A673 (cell line): ENCODE measurements around the gene FHIT. TPM values are rescaled to one million over a fixed set of nuclear protein-coding genes. Genes with fewer than 3 reads are reported as not detected.

ENCODE experiments used
- BruUV-seq: library from RNA; stranded (reverse); fragments of 400-500 nt; replicated peaks from 2 replicates; lab custom pipeline; 2021; lab: Mats Ljungman, UMichigan
- CTCF ChIA-PET: fragments of 300-600 bp; sonication (Branson Sonifier 250); formaldehyde crosslinking; loops from one replicate; lab custom pipeline; 2022; ENCODE audit warnings: antibody characterized with exemption; lab: Charles Lee
- POLR2A ChIA-PET: fragments of 300-600 bp; sonication (Branson Sonifier 250); formaldehyde crosslinking; loops from one replicate; lab custom pipeline; 2022; ENCODE audit warnings: antibody characterized with exemption; ENCODE audit not compliant: low non-redundant PET; lab: Charles Lee
- DNase-seq: peaks from one replicate; pipeline ENCODE4 v3.0.0-alpha.2; 2015; ENCODE audit warnings: low spot score
- H3K27ac ChIP-seq: fragments of 200-600 bp; sonication (generic); 2 replicates; pipeline ENCODE4 v1.5.1; 2016; ENCODE audit warnings: mixed run types, low read depth, mild to moderate bottlenecking, mixed read lengths, antibody characterized with exemption, low read length; ENCODE audit not compliant: poor library complexity, severe bottlenecking
- H3K27me3 ChIP-seq: fragments of 200-600 bp; sonication (generic); replicated peaks from 2 replicates; pipeline ENCODE4 v1.6.1; 2017; ENCODE audit warnings: mixed run types, low read depth, mild to moderate bottlenecking, mixed read lengths, antibody characterized with exemption, low read length; ENCODE audit not compliant: insufficient read depth, poor library complexity
- H3K36me3 ChIP-seq: fragments of 200-600 bp; sonication (generic); 2 replicates; pipeline ENCODE4 v1.6.1; 2016; ENCODE audit warnings: mixed run types, mild to moderate bottlenecking, mixed read lengths, antibody characterized with exemption, low read length; ENCODE audit not compliant: insufficient read depth, poor library complexity, severe bottlenecking
- H3K4me1 ChIP-seq: fragments of 200-600 bp; sonication (generic); 2 replicates; pipeline ENCODE4 v1.6.1; 2017; ENCODE audit warnings: mixed run types, mild to moderate bottlenecking, mixed read lengths, antibody characterized with exemption, low read length; ENCODE audit not compliant: insufficient read depth, poor library complexity, severe bottlenecking
- H3K4me3 ChIP-seq: fragments of 200-600 bp; sonication (generic); 2 replicates; pipeline ENCODE4 v1.5.1; 2016; ENCODE audit warnings: low read depth, mixed run types, mild to moderate bottlenecking, mixed read lengths, low read length; ENCODE audit not compliant: poor library complexity, severe bottlenecking
- H3K9me3 ChIP-seq: fragments of 200-600 bp; sonication (generic); 2 replicates; pipeline ENCODE4 v1.6.1; 2016; ENCODE audit warnings: mixed run types, low read depth, mild to moderate bottlenecking, mixed read lengths, antibody characterized with exemption, low read length; ENCODE audit not compliant: poor library complexity, severe bottlenecking
- CTCF ChIP-seq: fragments of 300-800, 200-600 bp; sonication (generic); conservative IDR thresholded peaks from 2 replicates; pipeline ENCODE4 v1.5.1; 2017; ENCODE audit warnings: low read depth, mild to moderate bottlenecking, antibody characterized with exemption, low read length, moderate library complexity, mixed read lengths
- EZH2 ChIP-seq: fragments of 200-600 bp; sonication (generic); IDR thresholded peaks from 2 replicates; pipeline ENCODE4 v1.6.1; 2017; ENCODE audit warnings: borderline replicate concordance, low read depth, mild to moderate bottlenecking, mixed read lengths, antibody characterized with exemption, low read length; ENCODE audit not compliant: poor library complexity, severe bottlenecking
- intact Hi-C: fragments of 100-400 bp; cut with micrococcal nuclease; formaldehyde crosslinking; loops from one replicate; pipeline ENCODE4 v1.10.0; 2022; ENCODE audit not compliant: unreplicated experiment
- total RNA-seq: library from RNA; stranded (reverse); gene quantifications from 2 replicates; pipeline ENCODE4 v1.2.3, GENCODE V29; 2021

FHIT gene
- total RNA-seq, 1 experiment from 2014 or later: not detected

- no peak for DNase-seq
- Histone ChIP-seq H3K27me3 (no peaks in the 10 kb centered on the region), H3K27ac (no peak overlapping the region), H3K4me3 (no peak overlapping the region), H3K36me3 (no peaks in the 10 kb centered on the region), H3K9me3 (no peaks in the 10 kb centered on the region), H3K4me1 (no peaks in the 10 kb centered on the region)
- ChIA-PET CTCF (no interaction called here), POLR2A (no interaction called here)
- TF ChIP-seq CTCF (no peak), EZH2 (no peak)
- intact Hi-C loops: no loop called here
- no TSS peak for BruUV-seq
Observed at GRCh38 chr3:60424034-60424433, 827.2 kb downstream of the FHIT start.

GRCh38 chr3:60423556-60423955, 827.7 kb downstream of the FHIT start:
- Histone ChIP-seq H3K9me3 (no peaks in the 10 kb centered on the region), H3K36me3 (no peaks in the 10 kb centered on the region), H3K4me1 (no peaks in the 10 kb centered on the region), H3K4me3 (no peak overlapping the region), H3K27me3 (no peaks in the 10 kb centered on the region), H3K27ac (no peak overlapping the region)
- TF ChIP-seq CTCF: no peak
- TF ChIP-seq EZH2: no peak
- intact Hi-C loops: no loop called here
- BruUV-seq: no TSS peak
- ChIA-PET POLR2A (no interaction called here), CTCF (no interaction called here)
- DNase-seq: no peak

DNA sequence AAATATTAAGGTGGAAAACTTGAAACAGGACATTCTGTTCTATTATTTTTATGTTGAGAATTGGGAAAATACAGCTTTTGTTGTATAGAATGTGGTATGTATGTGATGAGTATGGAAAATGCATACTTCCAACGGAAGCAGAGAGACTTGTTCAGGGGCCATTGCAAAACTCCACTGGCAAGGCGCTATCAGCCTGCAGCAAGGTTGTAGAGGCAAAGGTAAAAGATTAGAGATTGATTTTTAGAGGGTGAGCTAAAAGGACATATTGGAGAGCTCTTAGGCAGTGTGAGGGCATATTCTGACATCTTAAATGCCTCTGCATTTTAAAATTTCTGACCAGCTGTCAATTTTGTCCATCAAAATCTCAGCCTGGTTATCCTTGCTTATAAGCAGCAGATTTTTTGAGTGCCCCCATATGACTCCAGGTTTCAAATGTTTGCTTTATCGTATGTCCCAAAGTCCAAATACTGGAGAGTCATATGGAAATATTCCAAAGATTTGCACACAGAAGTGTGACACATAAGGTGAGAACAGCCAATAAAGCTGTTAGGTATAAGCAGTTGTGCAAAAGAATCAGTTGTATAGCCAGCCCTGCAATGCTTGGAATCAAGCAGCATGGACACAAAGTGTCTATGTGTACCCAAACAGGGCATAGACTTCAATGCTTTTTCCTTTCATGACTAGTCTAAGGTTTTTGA, 829.4 kb downstream of the FHIT start:
- no peak for TF ChIP-seq EZH2
- TF ChIP-seq CTCF: no peak
- H3K36me3 ChIP-seq: no peaks in the 10 kb centered on the region
- H3K27ac ChIP-seq: no peak overlapping the region
- POLR2A ChIA-PET: no interaction called here
- intact Hi-C loops: no loop called here
- no TSS peak for BruUV-seq
- no peaks in the 10 kb centered on the region for H3K4me1 ChIP-seq
- no peak overlapping the region for H3K4me3 ChIP-seq
- CTCF ChIA-PET: no interaction called here
- no peaks in the 10 kb centered on the region for H3K27me3 ChIP-seq
- no peaks in the 10 kb centered on the region for H3K9me3 ChIP-seq
- no peak for DNase-seq
